Amniotic epithelial cell (primary cell): Measurements from ENCODE around the gene KDM6A.
"Not testable (repeated sequence)": the region's sequence is repeated elsewhere in the genome, so short reads cannot be mapped to it uniquely, and the experiment has no call there.

ENCODE experiments used
- DNase-seq: peaks from one replicate; pipeline ENCODE4 v3.0.0-alpha.2; 2010; ENCODE audit warnings: low read depth

The KDM6A gene

GRCh38 chrX:45007598-45007997, 134.6 kb downstream of the KDM6A start:
- DNase-seq: no peak

DNA sequence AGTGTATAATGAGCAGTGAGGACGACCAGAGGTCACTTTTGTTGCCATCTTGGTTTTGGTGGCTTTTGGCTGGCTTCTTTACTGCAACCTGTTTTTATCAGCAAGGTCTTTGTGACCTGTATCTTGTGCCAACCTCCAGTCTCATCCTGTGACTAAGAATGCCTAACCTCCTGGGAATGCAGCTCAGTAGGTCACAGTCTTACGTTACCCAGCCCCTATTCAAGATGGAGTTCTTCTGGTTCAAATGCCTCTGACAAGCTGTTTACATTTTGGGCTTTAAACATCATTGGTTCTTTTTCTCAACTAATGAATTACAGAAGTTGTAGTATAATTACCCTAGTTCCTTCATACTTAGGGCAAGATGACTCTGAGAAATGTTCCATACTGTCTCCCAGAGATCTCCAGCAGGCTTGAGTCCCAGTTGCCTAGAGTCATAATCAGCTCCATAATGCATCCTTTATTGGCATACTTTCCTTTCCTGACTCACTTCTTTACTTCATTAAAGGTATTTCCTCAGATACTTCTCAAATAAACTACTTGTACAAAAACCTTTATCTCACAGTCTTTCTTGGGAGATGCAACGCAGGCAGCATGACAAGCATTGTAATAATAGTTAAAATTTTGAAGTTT, 136.5 kb downstream of the KDM6A start:
- DNase-seq: peak; percentile 9

DNA sequence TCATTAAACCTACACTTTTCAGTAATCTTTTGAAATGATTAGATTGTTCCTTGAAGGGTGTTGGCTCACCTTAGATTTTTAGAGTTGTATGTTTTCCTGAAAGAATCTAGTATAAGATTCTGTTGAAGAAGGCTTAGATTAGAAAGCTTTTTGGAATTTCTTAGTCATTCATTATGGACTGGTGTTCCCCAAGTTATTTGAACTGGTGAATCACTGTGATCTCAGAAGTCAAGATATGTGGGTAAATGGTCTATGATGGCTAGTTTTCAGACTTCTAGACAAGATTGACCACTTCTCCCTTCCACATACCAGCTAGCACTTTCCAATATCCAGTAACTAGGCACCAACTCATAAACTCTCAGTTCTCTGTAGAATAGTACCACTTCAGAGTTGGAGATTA, 138.1 kb downstream of the KDM6A start:
- DNase-seq: peak; percentile 66

DNA sequence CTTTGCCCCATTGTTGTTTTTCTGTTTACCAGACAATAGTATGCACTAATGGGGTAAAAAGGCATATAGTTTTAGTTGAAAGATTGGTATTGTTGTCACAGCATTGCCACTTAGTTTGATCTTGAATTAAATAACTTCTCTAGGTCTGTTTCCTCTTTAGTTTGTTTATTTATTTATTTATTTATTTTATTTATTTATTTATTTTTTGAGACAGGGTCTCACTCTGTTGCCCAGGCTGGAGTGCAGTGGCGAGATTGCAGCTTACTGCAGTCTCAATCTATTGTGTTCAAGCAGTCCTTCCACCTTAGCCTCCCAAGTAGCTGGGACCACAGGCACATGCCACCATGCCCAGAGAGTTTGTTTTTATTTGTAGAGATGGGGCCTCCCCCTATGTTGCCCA, 138.6 kb downstream of the KDM6A start:
- no peak for DNase-seq

DNA sequence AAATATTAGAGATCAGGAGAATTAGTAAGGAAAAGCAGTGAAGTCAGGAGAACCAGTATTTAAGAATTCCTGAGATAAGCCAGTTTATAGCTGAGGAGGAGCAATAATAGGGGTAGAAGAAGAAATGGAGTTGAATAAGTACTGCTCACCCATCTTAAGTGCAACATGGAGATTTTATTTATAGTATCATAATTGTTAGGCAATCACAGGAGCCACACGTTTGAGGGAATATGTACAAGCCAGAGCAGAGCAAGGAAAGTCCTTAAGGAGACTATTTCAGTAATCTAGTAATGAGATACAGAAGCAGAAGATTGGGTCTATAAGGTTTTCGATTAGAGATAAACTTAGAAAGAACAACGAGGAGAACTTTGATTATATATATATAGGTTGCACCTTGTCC, 145.0 kb downstream of the KDM6A start:
- peak; percentile 5 for DNase-seq

- DNase-seq: no peak
These were observed 149.2 kb downstream of the KDM6A start for GRCh38 chrX:45022150-45022549.

GRCh38 chrX:45024501-45024900, 151.5 kb downstream of the KDM6A start:
- no peak for DNase-seq

DNA sequence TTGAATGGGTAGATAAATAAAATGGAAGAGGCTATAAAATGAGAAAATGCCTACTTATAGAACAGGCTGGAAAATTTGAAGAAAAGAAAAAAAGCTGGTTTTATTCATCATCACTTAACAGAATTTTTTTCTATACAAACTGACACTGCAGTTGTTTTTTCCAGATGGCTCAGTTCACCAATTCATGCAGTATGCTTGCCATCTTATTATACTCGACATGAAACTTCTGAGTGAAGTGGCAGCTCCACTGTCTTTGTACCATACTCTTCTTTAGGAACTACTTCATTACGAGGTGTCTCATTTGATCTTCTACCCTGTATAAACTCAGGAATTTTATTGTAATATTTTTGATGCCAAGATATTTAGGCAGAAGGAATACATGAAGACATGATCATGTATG, 153.0 kb downstream of the KDM6A start:
- DNase-seq: no peak

DNA sequence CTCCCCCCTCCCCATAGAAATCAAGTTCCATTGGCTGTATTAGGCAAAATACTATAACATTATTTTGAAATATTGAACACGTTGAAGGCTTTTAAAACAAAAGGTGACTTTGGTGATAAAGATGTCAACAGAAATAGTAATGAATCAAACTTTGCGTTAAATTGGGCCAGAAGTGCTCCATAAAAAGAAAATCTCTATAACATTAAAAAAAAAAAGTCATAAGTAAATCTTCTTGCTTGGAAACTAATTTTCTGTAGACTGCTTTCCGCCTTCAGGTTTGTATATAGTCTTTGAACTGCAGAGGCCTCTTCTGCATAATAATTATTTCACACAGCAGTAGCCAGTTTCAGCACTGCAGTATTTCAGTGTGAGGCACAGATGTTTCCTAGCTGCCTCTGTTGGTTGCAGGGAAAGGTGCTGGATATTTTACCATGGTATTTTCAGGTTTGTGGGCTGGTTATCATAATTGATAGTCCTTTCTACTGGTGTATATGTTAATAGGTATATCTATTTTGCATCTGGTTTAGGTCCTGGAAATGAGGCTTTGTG, 158.9 kb downstream of the KDM6A start:
- DNase-seq: no peak

DNA sequence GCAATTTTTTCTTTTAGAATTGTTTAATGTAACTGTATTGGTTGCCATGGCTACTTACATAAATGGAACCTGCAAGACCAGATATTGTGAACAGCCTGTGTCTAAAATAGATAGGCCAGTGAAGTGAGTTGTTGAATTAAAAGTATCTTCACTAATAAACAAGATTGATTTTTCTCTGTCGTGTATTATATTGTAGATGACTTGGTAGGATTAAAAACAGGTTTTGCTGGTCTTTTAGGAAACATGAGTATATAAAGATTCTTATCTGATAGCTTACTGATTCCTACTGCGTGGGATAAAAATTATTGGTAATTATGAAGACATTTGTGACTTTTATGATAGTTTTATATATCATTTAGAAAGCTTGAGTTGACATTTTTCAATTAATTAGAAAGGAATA, 162.1 kb downstream of the KDM6A start:
- DNase-seq: no peak

DNA sequence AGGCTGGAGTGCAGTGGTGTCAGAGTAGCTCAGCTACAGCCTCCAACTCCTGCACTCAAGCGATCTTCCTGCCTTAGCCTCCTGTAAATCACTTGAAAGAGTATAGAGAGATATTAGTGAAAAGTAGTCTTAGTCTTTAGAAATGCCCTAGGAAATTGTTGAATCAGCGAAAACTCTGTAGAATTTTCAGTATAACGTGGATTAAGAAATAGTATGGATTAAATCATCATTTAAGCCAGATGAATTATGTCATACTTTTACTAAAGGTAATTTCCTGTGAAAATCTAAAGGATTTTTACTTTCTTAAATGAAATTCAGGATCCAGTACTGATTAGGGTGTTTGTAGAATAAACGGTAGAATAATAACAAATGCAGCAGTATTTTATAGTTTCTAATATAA, 163.2 kb downstream of the KDM6A start:
- no peak for DNase-seq

DNA sequence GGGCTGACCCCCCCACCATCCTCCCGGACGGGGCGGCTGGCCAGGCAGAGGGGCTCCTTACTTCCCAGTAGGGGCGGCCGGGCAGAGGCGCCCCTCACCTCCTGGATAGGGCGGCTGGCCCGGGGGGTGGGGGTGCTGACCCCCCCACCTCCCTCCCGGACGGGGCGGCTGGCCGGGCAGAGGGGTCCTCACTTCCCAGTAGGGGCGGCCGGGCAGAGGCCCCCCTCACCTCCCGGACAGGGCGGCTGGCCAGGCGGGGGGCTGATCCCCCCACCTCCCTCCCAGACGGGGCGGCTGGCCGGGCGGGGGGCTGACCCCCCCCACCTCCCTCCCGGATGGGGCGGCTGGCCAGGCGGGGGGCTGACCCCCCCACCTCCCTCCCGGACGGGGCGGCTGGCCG, 167.1 kb downstream of the KDM6A start:
- DNase-seq: not testable (repeated sequence)

- no peak for DNase-seq
These were observed 173.4 kb downstream of the KDM6A start for GRCh38 chrX:45046417-45046816.

DNA sequence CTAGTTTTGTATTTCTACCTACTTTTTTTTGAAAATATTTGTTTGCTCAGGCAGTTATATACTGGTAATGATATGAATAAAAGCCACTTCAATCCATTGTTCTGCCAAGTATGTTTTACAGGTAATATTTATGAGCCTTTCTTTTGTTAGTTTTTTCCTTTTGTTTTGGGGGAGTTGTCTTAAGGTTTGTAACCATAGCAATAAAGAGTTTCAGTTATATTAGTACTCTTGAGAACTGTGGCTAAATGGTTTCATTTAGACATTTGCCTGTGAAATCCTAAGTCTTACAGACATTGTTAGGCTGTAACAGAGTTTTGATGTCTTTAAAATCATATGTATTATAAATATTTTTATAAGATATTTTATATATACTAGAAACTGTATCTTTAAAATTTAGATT, 177.6 kb downstream of the KDM6A start:
- no peak for DNase-seq

- peak; percentile 62 for DNase-seq
These were observed 183.6 kb downstream of the KDM6A start for GRCh38 chrX:45056428-45057145.

DNA sequence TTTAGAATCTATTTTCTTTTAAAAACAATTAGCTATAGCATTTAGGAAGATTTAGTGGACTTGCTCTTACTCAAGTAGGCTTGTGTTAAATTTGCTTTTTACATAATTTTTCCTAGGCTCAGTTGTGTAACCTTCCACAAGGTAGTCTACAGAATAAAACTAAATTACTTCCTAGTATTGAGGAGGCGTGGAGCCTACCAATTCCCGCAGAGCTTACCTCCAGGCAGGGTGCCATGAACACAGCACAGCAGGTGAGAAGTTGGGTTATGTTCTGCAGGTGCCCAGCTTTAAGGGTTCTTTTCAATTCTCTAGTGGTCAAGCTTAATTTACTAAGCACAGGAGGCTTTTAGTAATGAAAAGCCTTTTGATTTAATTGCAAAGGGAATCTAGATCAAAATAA, 186.9 kb downstream of the KDM6A start:
- not testable (repeated sequence) for DNase-seq

DNA sequence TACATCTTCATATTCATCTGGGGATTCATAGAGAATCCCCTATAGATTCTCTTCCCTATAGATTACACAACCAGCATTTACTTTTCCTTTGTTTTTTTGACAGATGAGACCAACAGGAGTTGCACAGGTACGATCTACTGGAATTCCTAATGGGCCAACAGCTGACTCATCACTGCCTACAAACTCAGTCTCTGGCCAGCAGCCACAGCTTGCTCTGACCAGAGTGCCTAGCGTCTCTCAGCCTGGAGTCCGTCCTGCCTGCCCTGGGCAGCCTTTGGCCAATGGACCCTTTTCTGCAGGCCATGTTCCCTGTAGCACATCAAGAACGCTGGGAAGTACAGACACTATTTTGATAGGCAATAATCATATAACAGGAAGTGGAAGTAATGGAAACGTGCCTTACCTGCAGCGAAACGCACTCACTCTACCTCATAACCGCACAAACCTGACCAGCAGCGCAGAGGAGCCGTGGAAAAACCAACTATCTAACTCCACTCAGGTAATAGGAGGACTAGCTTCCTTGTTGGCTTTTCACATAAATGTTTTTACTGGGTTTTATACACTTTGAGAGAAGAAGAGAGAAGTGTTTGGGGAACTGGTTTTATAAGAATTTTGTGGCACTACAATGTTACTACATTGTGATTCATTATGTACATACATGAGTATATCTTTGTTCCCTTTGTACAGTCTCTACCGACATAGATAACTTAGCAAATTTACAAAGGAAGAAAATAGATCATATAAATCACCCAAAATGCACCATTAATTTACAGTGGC, 190.5 kb downstream of the KDM6A start:
- peak; percentile 31 for DNase-seq

- DNase-seq: no peak
These were observed 195.6 kb downstream of the KDM6A start for GRCh38 chrX:45068569-45068968.

DNA sequence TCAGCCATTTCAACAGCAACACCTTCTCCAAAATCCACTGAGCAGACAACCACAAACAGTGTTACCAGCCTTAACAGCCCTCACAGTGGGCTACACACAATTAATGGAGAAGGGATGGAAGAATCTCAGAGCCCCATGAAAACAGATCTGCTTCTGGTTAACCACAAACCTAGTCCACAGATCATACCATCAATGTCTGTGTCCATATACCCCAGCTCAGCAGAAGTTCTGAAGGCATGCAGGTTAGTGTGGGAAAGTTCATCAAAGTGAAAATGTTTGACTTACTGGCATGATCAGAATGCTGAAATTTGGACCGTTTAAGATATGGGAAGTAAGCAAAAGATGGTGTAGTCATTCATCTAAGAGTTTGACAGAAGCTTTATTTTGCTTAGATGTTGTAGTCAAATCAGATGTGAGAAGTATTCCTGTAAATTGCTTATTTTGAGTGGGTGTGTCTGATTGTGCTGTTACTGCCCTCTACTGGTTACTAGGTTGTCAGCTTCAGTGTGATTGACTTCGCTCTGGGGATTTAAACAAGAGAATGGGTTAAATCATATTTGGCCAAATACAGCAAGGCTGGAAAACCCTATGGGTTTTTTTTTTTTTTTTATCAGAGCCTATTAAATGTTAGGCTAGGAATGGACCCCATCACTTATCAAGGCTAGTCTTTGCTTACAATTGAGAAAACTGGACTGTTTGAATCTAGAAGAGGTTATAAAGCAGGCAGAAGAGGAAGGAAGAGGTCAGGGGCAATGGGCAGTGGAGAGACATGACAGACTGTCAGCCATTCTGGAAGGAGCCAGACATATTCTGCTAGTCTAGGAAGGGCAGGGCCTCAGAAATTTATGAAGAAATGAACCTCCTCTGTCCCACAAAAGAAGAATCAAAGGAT, 197.4 kb downstream of the KDM6A start:
- peak; percentile 50 for DNase-seq

- not testable (repeated sequence) for DNase-seq
These were observed 200.0 kb downstream of the KDM6A start for GRCh38 chrX:45073011-45073410.

- no peak for DNase-seq
These were observed 204.9 kb downstream of the KDM6A start for GRCh38 chrX:45077748-45078424.
